Lower leg skin (tissue), 3 donors: ENCODE results near the gene ALLC.

Experiments
- CTCF ChIP-seq, 3 donors: fragments of 450-650 bp; IDR thresholded peaks; one replicate each; pipeline ENCODE4 v1.5.1; 2016; ENCODE audit warnings: antibody characterized with exemption in 3 of 3, mild to moderate bottlenecking in 3 of 3, moderate library complexity in 2 of 3
- POLR2A ChIP-seq, 2 donors: fragments of 450-650 bp; IDR thresholded peaks; one replicate each; pipeline ENCODE4 v1.6.1; 2016 to 2017; ENCODE audit warnings: antibody characterized with exemption in 2 of 2, mild to moderate bottlenecking in 1 of 2, moderate library complexity in 1 of 2

GRCh38 chr2:3647246-3647645, 10.8 kb upstream of the ALLC start:
- TF ChIP-seq POLR2A (IDR thresholded peaks at IDR 0.05), result no peak
- TF ChIP-seq CTCF (IDR thresholded peaks at IDR 0.05), result no peak
